H9 (cell line): Measurements from ENCODE around the gene PAM. TPM values are rescaled to one million over a fixed set of nuclear protein-coding genes. Genes with fewer than 3 reads are reported as not detected.

Source experiments
- DNase-seq: peaks from one replicate; pipeline ENCODE4 v3.0.0-alpha.2; 2017
- H2AFZ ChIP-seq: one replicate; pipeline ENCODE4 v1.6.1; 2013; ENCODE audit warnings: mild to moderate bottlenecking, low read length, control low read depth, moderate library complexity
- H2AK5ac ChIP-seq: 2 replicates; pipeline ENCODE4 v1.6.1; 2013; ENCODE audit warnings: low read length, control low read depth, mixed read lengths; ENCODE audit not compliant: insufficient read length
- H2BK120ac ChIP-seq: one replicate; pipeline ENCODE4 v1.6.1; 2013; ENCODE audit warnings: low read depth, mild to moderate bottlenecking, low read length, control low read depth, inconsistent platforms; ENCODE audit not compliant: poor library complexity, severe bottlenecking
- H2BK12ac ChIP-seq: 2 replicates; pipeline ENCODE4 v1.6.1; 2013; ENCODE audit warnings: low read length, control low read depth, mixed read lengths, low read depth; ENCODE audit not compliant: insufficient read length
- H2BK15ac ChIP-seq: 2 replicates; pipeline ENCODE4 v1.6.1; 2013; ENCODE audit warnings: low read depth, low read length, control low read depth
- H2BK20ac ChIP-seq: one replicate; pipeline ENCODE4 v1.6.1; 2013; ENCODE audit warnings: low read depth, mild to moderate bottlenecking, low read length, control low read depth, inconsistent platforms; ENCODE audit not compliant: poor library complexity, severe bottlenecking
- H2BK5ac ChIP-seq: 2 replicates; pipeline ENCODE4 v1.6.1; 2013; ENCODE audit warnings: low read length, control low read depth, mixed read lengths; ENCODE audit not compliant: insufficient read length
- H3K14ac ChIP-seq: 2 replicates; pipeline ENCODE4 v1.6.1; 2013; ENCODE audit warnings: low read length, control low read depth; ENCODE audit not compliant: insufficient read depth
- H3K18ac ChIP-seq: 2 replicates; pipeline ENCODE4 v1.6.1; 2013; ENCODE audit warnings: low read depth, mild to moderate bottlenecking, mixed read lengths, low read length, control low read depth; ENCODE audit not compliant: insufficient read length
- H3K23ac ChIP-seq: 2 replicates; pipeline ENCODE4 v1.6.1; 2013; ENCODE audit warnings: low read length, control low read depth, mixed read lengths, low read depth; ENCODE audit not compliant: insufficient read length
- H3K23me2 ChIP-seq: 2 replicates; pipeline ENCODE4 v1.6.1; 2013; ENCODE audit warnings: low read depth, mild to moderate bottlenecking, mixed read lengths, low read length, control low read depth; ENCODE audit not compliant: insufficient read length, poor library complexity, severe bottlenecking
- H3K27ac ChIP-seq: 2 replicates; pipeline ENCODE4 v1.5.1; 2013; ENCODE audit warnings: low read length, control low read depth, mixed read lengths, low read depth; ENCODE audit not compliant: insufficient read length
- H3K27me3 ChIP-seq: 2 replicates; pipeline ENCODE4 v1.6.1; 2013; ENCODE audit warnings: low read length, control low read depth, inconsistent platforms; ENCODE audit not compliant: insufficient read depth
- H3K4ac ChIP-seq: 2 replicates; pipeline ENCODE4 v1.6.1; 2013; ENCODE audit warnings: low read depth, mild to moderate bottlenecking, control low read depth, inconsistent platforms, low read length, moderate library complexity
- H3K4me1 ChIP-seq: 2 replicates; pipeline ENCODE4 v1.6.1; 2013; ENCODE audit warnings: low read length, control low read depth, inconsistent platforms; ENCODE audit not compliant: insufficient read depth
- H3K4me2 ChIP-seq: 2 replicates; pipeline ENCODE4 v1.6.1; 2013; ENCODE audit warnings: low read length, control low read depth, mixed read lengths; ENCODE audit not compliant: insufficient read length, insufficient read depth
- H3K56ac ChIP-seq: 2 replicates; pipeline ENCODE4 v1.6.1; 2013; ENCODE audit warnings: low read depth, mild to moderate bottlenecking, mixed read lengths, low read length, control low read depth; ENCODE audit not compliant: insufficient read length
- H3K79me1 ChIP-seq: 2 replicates; pipeline ENCODE4 v1.6.1; 2013; ENCODE audit warnings: low read depth, mild to moderate bottlenecking, moderate library complexity, low read length, control low read depth, inconsistent platforms; ENCODE audit not compliant: insufficient read depth, poor library complexity, severe bottlenecking
- H3K79me2 ChIP-seq: 2 replicates; pipeline ENCODE4 v1.6.1; 2013; ENCODE audit warnings: low read length, control low read depth, inconsistent platforms; ENCODE audit not compliant: insufficient read depth
- H3K9ac ChIP-seq: 2 replicates; pipeline ENCODE4 v1.6.1; 2013; ENCODE audit warnings: low read length, control low read depth, mixed read lengths; ENCODE audit not compliant: insufficient read length; ENCODE audit errors: extremely low read depth
- H3K9me3 ChIP-seq: one replicate; pipeline ENCODE4 v1.6.1; 2013; ENCODE audit warnings: low read depth, low read length, inconsistent platforms; ENCODE audit not compliant: control insufficient read depth
- H3T11ph ChIP-seq: one replicate; pipeline ENCODE4 v1.6.1; 2013; ENCODE audit warnings: mild to moderate bottlenecking, low read length, control low read depth, inconsistent platforms
- H4K20me1 ChIP-seq: one replicate; pipeline ENCODE4 v1.6.1; 2013; ENCODE audit not compliant: control insufficient read depth, insufficient read length, insufficient read depth
- H4K5ac ChIP-seq: 2 replicates; pipeline ENCODE4 v1.6.1; 2013; ENCODE audit warnings: low read depth, mild to moderate bottlenecking, mixed read lengths, low read length, control low read depth; ENCODE audit not compliant: insufficient read length
- H4K8ac ChIP-seq: replicated peaks from 2 replicates; pipeline ENCODE4 v1.6.1; 2013; ENCODE audit warnings: low read length, control low read depth, mixed read lengths, low read depth; ENCODE audit not compliant: insufficient read length
- H4K91ac ChIP-seq: 2 replicates; pipeline ENCODE4 v1.6.1; 2013; ENCODE audit warnings: low read depth, mild to moderate bottlenecking, moderate library complexity, mixed read lengths, low read length, control low read depth; ENCODE audit not compliant: insufficient read length
- H3K27ac Mint-ChIP-seq, 3 experiments: 2 replicates in 2 of 3; 3 replicates in 1 of 3; pipeline ENCODE4 v1.8.0; 2020 to 2021; ENCODE audit warnings: mixed read lengths in 3 of 3, mild to moderate bottlenecking in 1 of 3, moderate library complexity in 1 of 3
- H3K27me3 Mint-ChIP-seq: 2 replicates; pipeline ENCODE4 v1.8.0; 2021; ENCODE audit warnings: low read depth, mild to moderate bottlenecking, moderate library complexity, mixed read lengths
- H3K36me3 Mint-ChIP-seq, 3 experiments: 2 replicates in 2 of 3; 3 replicates in 1 of 3; pipeline ENCODE4 v1.8.0; 2020 to 2021; ENCODE audit warnings: low read depth in 3 of 3, mixed read lengths in 3 of 3; ENCODE audit not compliant: insufficient read depth in 1 of 3
- H3K4me1 Mint-ChIP-seq, 2 experiments: 2 replicates each; pipeline ENCODE4 v1.8.0; 2020; ENCODE audit warnings: mixed read lengths in 2 of 2
- H3K4me3 Mint-ChIP-seq, 2 experiments: 2 replicates in 1 of 2; 3 replicates in 1 of 2; pipeline ENCODE4 v1.8.0; 2020 to 2021; ENCODE audit warnings: mild to moderate bottlenecking in 2 of 2, mixed read lengths in 2 of 2, moderate library complexity in 1 of 2
- H3K9me3 Mint-ChIP-seq, 2 experiments: 2 replicates in 1 of 2; 3 replicates in 1 of 2; pipeline ENCODE4 v1.8.0; 2020; ENCODE audit warnings: mild to moderate bottlenecking in 2 of 2, mixed read lengths in 2 of 2, moderate library complexity in 1 of 2
- CTCF ChIP-seq: fragments of 200-600 bp; sonication (generic); conservative IDR thresholded peaks from 3 replicates; pipeline ENCODE4 v1.8.0; 2021; ENCODE audit warnings: antibody characterized with exemption, mild to moderate bottlenecking
- WGBS: extraction: QIAGEN DNeasy Blood & Tissue Kit; methylation state at CpG from one replicate; pipeline ENCODE4 v1.1.7; 2013; ENCODE audit warnings: missing lambda C conversion rate, low lambda C conversion rate, mixed read lengths; ENCODE audit not compliant: insufficient read length; ENCODE audit errors: extremely low coverage; 5-methylcytosine and 5-hydroxymethylcytosine counted together
- total RNA-seq: library from RNA; stranded (reverse); gene quantifications from 2 replicates; pipeline ENCODE4 v1.2.1, GENCODE V29; 2021

Gene PAM
- total RNA-seq, 1 experiment from 2014 or later: 31.5 TPM

- Histone ChIP-seq H3K56ac (no peak overlapping the region), H3K4me1 (no peaks in the 10 kb centered on the region), H4K5ac (no peak overlapping the region), H3K23me2 (no peaks in the 10 kb centered on the region), H3K23ac (no peak overlapping the region), H2BK20ac (no peak overlapping the region), H3K79me2 (no peaks in the 10 kb centered on the region), H2AFZ (no peak overlapping the region), H4K8ac (no peak overlapping the region), H3T11ph (no peak overlapping the region), H3K4me2 (no peak overlapping the region), H2BK120ac (no peak overlapping the region), H3K14ac (no peak overlapping the region), H3K9ac (no peak overlapping the region), H2BK15ac (no peak overlapping the region), H4K91ac (no peak overlapping the region), H2BK5ac (no peak overlapping the region), H4K20me1 (no peaks in the 10 kb centered on the region), H3K9me3 (no peaks in the 10 kb centered on the region), H3K79me1 (no peaks in the 10 kb centered on the region), H3K4ac (no peak overlapping the region), H3K18ac (no peak overlapping the region), H2BK12ac (no peak overlapping the region), H3K27me3 (no peaks in the 10 kb centered on the region), H3K27ac (no peak overlapping the region), H2AK5ac (no peak overlapping the region)
- Mint-ChIP-seq H3K27me3 (no peaks in the 10 kb centered on the region), H3K9me3 (no peaks in the 10 kb centered on the region), H3K4me3 (no peak overlapping the region), H3K27ac (no peak overlapping the region), H3K36me3 (no peaks in the 10 kb centered on the region), H3K4me1 (peaks cover 2 to 10% of the 10 kb centered on the region in 2 experiments; a peak in 3 of 4 replicates)
- no peak for TF ChIP-seq CTCF
- WGBS: no CpG with 5 or more reads among the region's 5 CpGs
- no peak for DNase-seq
Measured at GRCh38 chr5:102818934-102819333, 63.8 kb downstream of the PAM start.
